Hepatocyte (in vitro differentiated cells): ENCODE results near the gene IFT122. TPM values are rescaled to one million over a fixed set of nuclear protein-coding genes. Genes with fewer than 3 reads are reported as not detected.

ENCODE experiments used
- DNase-seq: peaks from one replicate; pipeline ENCODE4 v3.0.0-alpha.2; 2016; ENCODE audit warnings: low spot score
- H2AFZ ChIP-seq: fragments of 200-600 bp; sonication (generic); 2 replicates; pipeline ENCODE4 v1.6.0; 2016; ENCODE audit warnings: antibody characterized with exemption, mild to moderate bottlenecking
- H3K27ac ChIP-seq: fragments of 200-600 bp; sonication (generic); 2 replicates; pipeline ENCODE4 v1.5.1; 2016; ENCODE audit warnings: mild to moderate bottlenecking
- H3K27me3 ChIP-seq: fragments of 200-600 bp; sonication (generic); 2 replicates; pipeline ENCODE4 v1.6.1; 2016
- H3K36me3 ChIP-seq: fragments of 200-600 bp; sonication (generic); replicated peaks from 2 replicates; pipeline ENCODE4 v1.5.1; 2016; ENCODE audit warnings: low read depth; ENCODE audit not compliant: insufficient read depth
- H3K4me1 ChIP-seq: fragments of 200-600 bp; sonication (generic); 2 replicates; pipeline ENCODE4 v1.5.1; 2016; ENCODE audit warnings: mild to moderate bottlenecking, moderate library complexity; ENCODE audit not compliant: insufficient read depth
- H3K4me2 ChIP-seq: fragments of 200-600 bp; sonication (generic); 2 replicates; pipeline ENCODE4 v1.6.0; 2016
- H3K4me3 ChIP-seq: fragments of 200-600 bp; sonication (generic); 2 replicates; pipeline ENCODE4 v1.5.1; 2016; ENCODE audit warnings: mild to moderate bottlenecking
- H3K79me2 ChIP-seq: fragments of 200-600 bp; sonication (generic); 2 replicates; pipeline ENCODE4 v1.6.0; 2017; ENCODE audit warnings: mild to moderate bottlenecking
- H3K9me2 ChIP-seq: fragments of 200-600 bp; sonication (generic); replicated peaks from 2 replicates; pipeline ENCODE4 v1.6.0; 2017; ENCODE audit warnings: mild to moderate bottlenecking; ENCODE audit not compliant: insufficient read depth
- H3K9me3 ChIP-seq: fragments of 200-600 bp; sonication (generic); 2 replicates; pipeline ENCODE4 v1.5.1; 2016; ENCODE audit warnings: low read depth, mild to moderate bottlenecking
- H4K20me1 ChIP-seq: fragments of 200-600 bp; sonication (generic); 2 replicates; pipeline ENCODE4 v1.6.0; 2016; ENCODE audit warnings: mild to moderate bottlenecking; ENCODE audit not compliant: insufficient read depth, poor library complexity, severe bottlenecking
- EZH2 ChIP-seq: fragments of 200-600 bp; sonication (generic); IDR thresholded peaks from 2 replicates; pipeline ENCODE4 v1.6.1; 2016; ENCODE audit warnings: antibody characterized with exemption, mild to moderate bottlenecking, borderline replicate concordance
- EZH2phosphoT487 ChIP-seq: fragments of 200-600 bp; sonication (generic); IDR thresholded peaks from one replicate; pipeline ENCODE4 v1.6.1; 2018; ENCODE audit warnings: antibody characterized with exemption, mild to moderate bottlenecking, low read depth, moderate library complexity; ENCODE audit not compliant: unreplicated experiment, severe bottlenecking
- WGBS: methylation state at CpG from one replicate; pipeline ENCODE4 v1.1.6; 2016; ENCODE audit warnings: low lambda C conversion rate; ENCODE audit errors: missing lambda C conversion rate; 5-methylcytosine and 5-hydroxymethylcytosine counted together
- polyA plus RNA-seq: library from polyadenylated mRNA; unstranded; fragments of >200 nt; fragmentation: Nextera tagmentation; extraction: Ambion mirVana; gene quantifications from 2 replicates; pipeline ENCODE4 v1.2.1, GENCODE V29; 2016
- total RNA-seq: library from RNA; depleted of rRNA; stranded (reverse); fragments of >200 nt; gene quantifications from 2 replicates; pipeline ENCODE4 v1.2.3, GENCODE V29; 2014
- TF ChIP-seq, protein P1 (sequence below): fragments of 200-600 bp; sonication (generic); IDR thresholded peaks from 2 replicates; pipeline ENCODE4 v1.5.1; 2016; ENCODE audit warnings: antibody characterized with exemption, mild to moderate bottlenecking; ENCODE audit not compliant: poor library complexity

Gene IFT122
- total and polyA plus RNA-seq, 2 experiments from 2014 or later = 11.4 to 14.6 TPM

GRCh38 chr3:129506231-129506742 lies 66.3 kb downstream of the IFT122 start:
- Histone ChIP-seq H3K36me3 (no peaks in the 10 kb centered on the region), H3K27me3 (no peaks in the 10 kb centered on the region), H3K9me2 (no peaks in the 10 kb centered on the region), H3K9me3 (no peaks in the 10 kb centered on the region), H3K27ac (no peak overlapping the region), H4K20me1 (no peaks in the 10 kb centered on the region), H3K4me2 (no peak overlapping the region), H3K79me2 (no peaks in the 10 kb centered on the region), H2AFZ (no peak overlapping the region), H3K4me1 (no peaks in the 10 kb centered on the region), H3K4me3 (no peak overlapping the region)
- DNase-seq = no peak
- TF ChIP-seq, protein P1, sequence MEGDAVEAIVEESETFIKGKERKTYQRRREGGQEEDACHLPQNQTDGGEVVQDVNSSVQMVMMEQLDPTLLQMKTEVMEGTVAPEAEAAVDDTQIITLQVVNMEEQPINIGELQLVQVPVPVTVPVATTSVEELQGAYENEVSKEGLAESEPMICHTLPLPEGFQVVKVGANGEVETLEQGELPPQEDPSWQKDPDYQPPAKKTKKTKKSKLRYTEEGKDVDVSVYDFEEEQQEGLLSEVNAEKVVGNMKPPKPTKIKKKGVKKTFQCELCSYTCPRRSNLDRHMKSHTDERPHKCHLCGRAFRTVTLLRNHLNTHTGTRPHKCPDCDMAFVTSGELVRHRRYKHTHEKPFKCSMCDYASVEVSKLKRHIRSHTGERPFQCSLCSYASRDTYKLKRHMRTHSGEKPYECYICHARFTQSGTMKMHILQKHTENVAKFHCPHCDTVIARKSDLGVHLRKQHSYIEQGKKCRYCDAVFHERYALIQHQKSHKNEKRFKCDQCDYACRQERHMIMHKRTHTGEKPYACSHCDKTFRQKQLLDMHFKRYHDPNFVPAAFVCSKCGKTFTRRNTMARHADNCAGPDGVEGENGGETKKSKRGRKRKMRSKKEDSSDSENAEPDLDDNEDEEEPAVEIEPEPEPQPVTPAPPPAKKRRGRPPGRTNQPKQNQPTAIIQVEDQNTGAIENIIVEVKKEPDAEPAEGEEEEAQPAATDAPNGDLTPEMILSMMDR = no peak
- TF ChIP-seq EZH2 (no peak), EZH2phosphoT487 (no peak)
- WGBS = 86% methylated on average over 9 of the region's 9 CpGs

DNA sequence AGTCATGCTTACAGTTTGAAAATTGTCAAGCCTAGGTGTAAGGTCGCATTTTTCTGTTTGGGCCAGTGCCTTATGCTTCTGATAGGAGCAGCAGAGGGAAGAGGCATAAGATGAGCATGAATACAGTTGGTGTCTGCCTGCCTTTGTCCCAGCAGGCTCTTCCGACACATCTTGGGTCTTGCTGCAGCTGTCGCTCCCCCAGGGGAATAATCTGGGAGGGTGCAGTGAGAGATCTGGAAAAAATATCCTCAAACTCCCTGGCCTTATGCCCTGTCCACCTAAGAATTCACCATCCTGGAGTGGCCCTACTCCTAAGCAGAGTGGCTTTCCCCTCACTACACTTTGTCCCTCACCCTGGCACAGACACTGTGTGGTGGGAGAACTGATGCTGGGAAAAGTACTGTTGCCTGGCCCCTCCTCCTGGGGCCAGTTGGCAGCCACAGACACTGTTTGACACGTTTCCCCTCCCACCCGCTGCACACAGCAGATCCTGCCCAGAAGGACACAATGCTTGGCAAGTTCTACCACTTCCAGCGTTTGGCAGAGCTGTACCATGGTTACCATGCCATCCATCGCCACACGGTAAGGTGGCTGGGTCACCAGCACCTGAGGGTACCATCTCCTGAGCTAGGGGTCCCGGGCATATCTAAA lies 67.3 kb downstream of the IFT122 start:
- no peaks in the 10 kb centered on the region for H3K79me2 ChIP-seq
- no peak overlapping the region for H3K4me3 ChIP-seq
- no peaks in the 10 kb centered on the region for H3K4me1 ChIP-seq
- no peak overlapping the region for H3K4me2 ChIP-seq
- DNase-seq = no peak
- TF ChIP-seq, protein P1 = no peak
- TF ChIP-seq EZH2phosphoT487 = no peak
- no peak for TF ChIP-seq EZH2
- no peaks in the 10 kb centered on the region for H3K9me2 ChIP-seq
- no peak overlapping the region for H3K27ac ChIP-seq
- H3K9me3 ChIP-seq = no peaks in the 10 kb centered on the region
- H3K36me3 ChIP-seq = no peaks in the 10 kb centered on the region
- H3K27me3 ChIP-seq = no peaks in the 10 kb centered on the region
- no peak overlapping the region for H2AFZ ChIP-seq
- WGBS = 94% methylated on average over 9 of the region's 9 CpGs
- H4K20me1 ChIP-seq = no peaks in the 10 kb centered on the region

DNA sequence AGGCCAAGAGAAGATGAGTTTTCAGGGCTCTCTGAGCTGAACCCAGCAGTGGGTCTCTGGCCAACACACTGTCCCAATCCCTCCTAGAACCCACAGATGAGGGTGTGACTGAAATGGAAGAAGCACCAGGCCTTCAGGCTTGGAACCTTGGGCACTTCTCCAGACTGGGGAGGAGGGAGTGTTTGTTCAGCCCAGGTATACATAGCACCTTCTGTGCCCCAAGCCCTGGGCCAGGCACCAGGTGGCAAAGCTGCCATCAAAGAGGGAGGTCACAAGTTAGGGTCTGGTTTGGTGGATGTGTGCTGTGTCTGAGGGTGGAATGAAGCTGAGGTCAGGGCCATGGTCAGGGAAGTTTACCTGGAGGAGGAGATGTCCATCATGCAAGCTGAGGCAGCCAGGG lies 72.6 kb downstream of the IFT122 start:
- H4K20me1 ChIP-seq = no peaks in the 10 kb centered on the region
- no peak for TF ChIP-seq EZH2phosphoT487
- TF ChIP-seq, protein P1 = no peak
- no peak for TF ChIP-seq EZH2
- no peak overlapping the region for H2AFZ ChIP-seq
- no peaks in the 10 kb centered on the region for H3K79me2 ChIP-seq
- H3K36me3 ChIP-seq = no peaks in the 10 kb centered on the region
- no peaks in the 10 kb centered on the region for H3K27me3 ChIP-seq
- no peak for DNase-seq
- no peaks in the 10 kb centered on the region for H3K4me1 ChIP-seq
- no peaks in the 10 kb centered on the region for H3K9me2 ChIP-seq
- H3K4me3 ChIP-seq = no peak overlapping the region
- H3K9me3 ChIP-seq = no peaks in the 10 kb centered on the region
- no peak overlapping the region for H3K4me2 ChIP-seq
- no peak overlapping the region for H3K27ac ChIP-seq
